ENCODE data around the gene CHGA. TPM values are rescaled to one million over a fixed set of nuclear protein-coding genes. Genes with fewer than 3 reads are reported as not detected.

The CHGA gene
- total RNA-seq, 2 experiments from 2014 or later, result not detected

- Mint-ChIP-seq H3K4me3 (no peak overlapping the region), H3K36me3 (ENCODE audit: low read depth) (peaks cover 8% of the 10 kb centered on the region), H3K9me3 (ENCODE audit: insufficient read depth) (no peaks in the 10 kb centered on the region), H3K4me1 (ENCODE audit: low read depth) (no peaks in the 10 kb centered on the region), H3K27ac (no peak overlapping the region), H3K27me3 (ENCODE audit: low read depth) (no peaks in the 10 kb centered on the region)
- ATAC-seq (no peak), DNase-seq (no peak)
- POLR2A ChIA-PET, result no interaction called here
- CTCF ChIA-PET, result interaction anchor here (1.0 to 1.5 kb wide), 2 partner anchors 171 to 257 kb away, joined by 3 to 4 read pairs; no protein-coding TSS in a partner anchor
These were observed 39.3 kb downstream of the CHGA start for GRCh38 chr14:92962031-92962830.

- Mint-ChIP-seq H3K4me1 (ENCODE audit: low read depth) (no peaks in the 10 kb centered on the region), H3K27me3 (ENCODE audit: low read depth) (no peaks in the 10 kb centered on the region), H3K27ac (no peak overlapping the region), H3K4me3 (no peak overlapping the region), H3K9me3 (ENCODE audit: insufficient read depth) (no peaks in the 10 kb centered on the region), H3K36me3 (ENCODE audit: low read depth) (peaks cover 13% of the 10 kb centered on the region)
- ChIA-PET POLR2A (no interaction called here), CTCF (interaction anchor here (1.0 to 1.5 kb wide), 2 partner anchors 171 to 256 kb away, joined by 3 to 4 read pairs; no protein-coding TSS in a partner anchor)
- DNase-seq, result no peak
- no peak for ATAC-seq
These were observed 39.8 kb downstream of the CHGA start for GRCh38 chr14:92962831-92963095.

GRCh38 chr14:92963301-92964123 is 40.6 kb downstream of the CHGA start:
- Mint-ChIP-seq H3K4me3 (no peak overlapping the region), H3K4me1 (ENCODE audit: low read depth) (no peaks in the 10 kb centered on the region), H3K36me3 (ENCODE audit: low read depth) (peaks cover 8% of the 10 kb centered on the region), H3K27me3 (ENCODE audit: low read depth) (no peaks in the 10 kb centered on the region), H3K27ac (peak overlapping the region; percentile 44), H3K9me3 (ENCODE audit: insufficient read depth) (no peaks in the 10 kb centered on the region)
- ATAC-seq (no peak), DNase-seq (no peak)
- CTCF ChIA-PET, result interaction anchor here (1.0 to 1.5 kb wide), 2 partner anchors 170 to 255 kb away, joined by 3 to 4 read pairs; no protein-coding TSS in a partner anchor
- POLR2A ChIA-PET, result no interaction called here

- peaks cover 8% of the 10 kb centered on the region for H3K36me3 Mint-ChIP-seq (ENCODE audit: low read depth)
- H3K27me3 Mint-ChIP-seq (ENCODE audit: low read depth), result no peaks in the 10 kb centered on the region
- POLR2A ChIA-PET, result no interaction called here
- no peak overlapping the region for H3K27ac Mint-ChIP-seq
- no peaks in the 10 kb centered on the region for H3K4me1 Mint-ChIP-seq (ENCODE audit: low read depth)
- DNase-seq (no peak), ATAC-seq (no peak)
- H3K4me3 Mint-ChIP-seq, result no peak overlapping the region
- CTCF ChIA-PET, result interaction anchor here (1.8 kb wide), 1 partner anchor 12 kb away, joined by 4 read pairs; no protein-coding TSS in a partner anchor
- no peaks in the 10 kb centered on the region for H3K9me3 Mint-ChIP-seq (ENCODE audit: insufficient read depth)
These were observed 41.5 kb downstream of the CHGA start for GRCh38 chr14:92964124-92965109.

- DNase-seq (no peak), ATAC-seq (no peak)
- no peak overlapping the region for H3K27ac Mint-ChIP-seq
- H3K4me3 Mint-ChIP-seq, result no peak overlapping the region
- ChIA-PET CTCF (interaction anchor here (0.7 to 1.8 kb wide), 2 partner anchors 10 to 13 kb away, joined by 3 to 4 read pairs; no protein-coding TSS in a partner anchor), POLR2A (no interaction called here)
- no peaks in the 10 kb centered on the region for H3K9me3 Mint-ChIP-seq (ENCODE audit: insufficient read depth)
- no peaks in the 10 kb centered on the region for H3K27me3 Mint-ChIP-seq (ENCODE audit: low read depth)
- peaks cover 10% of the 10 kb centered on the region for H3K36me3 Mint-ChIP-seq (ENCODE audit: low read depth)
- no peaks in the 10 kb centered on the region for H3K4me1 Mint-ChIP-seq (ENCODE audit: low read depth)
These were observed 42.3 kb downstream of the CHGA start for GRCh38 chr14:92965281-92965680.

GRCh38 chr14:92967346-92967926 is 44.5 kb downstream of the CHGA start:
- no peak for DNase-seq
- ChIA-PET CTCF (no interaction called here), POLR2A (no interaction called here)
- Mint-ChIP-seq H3K4me3 (no peak overlapping the region), H3K27me3 (ENCODE audit: low read depth) (no peaks in the 10 kb centered on the region), H3K9me3 (ENCODE audit: insufficient read depth) (no peaks in the 10 kb centered on the region), H3K27ac (no peak overlapping the region), H3K36me3 (ENCODE audit: low read depth) (peaks cover 14% of the 10 kb centered on the region), H3K4me1 (ENCODE audit: low read depth) (no peaks in the 10 kb centered on the region)
- no peak for ATAC-seq

- ATAC-seq (no peak), DNase-seq (no peak)
- H3K4me3 Mint-ChIP-seq, result no peak overlapping the region
- H3K9me3 Mint-ChIP-seq (ENCODE audit: insufficient read depth), result no peaks in the 10 kb centered on the region
- POLR2A ChIA-PET, result interaction anchor here (0.7 to 1.0 kb wide), 2 partner anchors 9 to 249 kb away, joined by 3 to 5 read pairs; no protein-coding TSS in a partner anchor
- H3K36me3 Mint-ChIP-seq (ENCODE audit: low read depth), result peaks cover 21% of the 10 kb centered on the region
- no peaks in the 10 kb centered on the region for H3K4me1 Mint-ChIP-seq (ENCODE audit: low read depth)
- CTCF ChIA-PET, result interaction anchor here (1.1 to 1.2 kb wide), 2 partner anchors 15 to 17 kb away, joined by 3 to 5 read pairs; no protein-coding TSS in a partner anchor
- H3K27me3 Mint-ChIP-seq (ENCODE audit: low read depth), result no peaks in the 10 kb centered on the region
- no peak overlapping the region for H3K27ac Mint-ChIP-seq
These were observed 45.5 kb downstream of the CHGA start for GRCh38 chr14:92968291-92969020.

- DNase-seq (no peak), ATAC-seq (no peak)
- no peaks in the 10 kb centered on the region for H3K27me3 Mint-ChIP-seq (ENCODE audit: low read depth)
- H3K9me3 Mint-ChIP-seq (ENCODE audit: insufficient read depth), result no peaks in the 10 kb centered on the region
- H3K4me1 Mint-ChIP-seq (ENCODE audit: low read depth), result no peaks in the 10 kb centered on the region
- H3K27ac Mint-ChIP-seq, result no peak overlapping the region
- ChIA-PET CTCF (interaction anchor here (1.1 to 1.2 kb wide), 2 partner anchors 16 to 18 kb away, joined by 3 to 5 read pairs; no protein-coding TSS in a partner anchor), POLR2A (interaction anchor here (0.7 kb wide), 1 partner anchor 248 kb away, joined by 3 read pairs; no protein-coding TSS in a partner anchor)
- H3K4me3 Mint-ChIP-seq, result no peak overlapping the region
- peaks cover 26% of the 10 kb centered on the region for H3K36me3 Mint-ChIP-seq (ENCODE audit: low read depth)
These were observed 46.5 kb downstream of the CHGA start for GRCh38 chr14:92969430-92969829.

- CTCF ChIA-PET, result no interaction called here
- Mint-ChIP-seq H3K9me3 (ENCODE audit: insufficient read depth) (no peaks in the 10 kb centered on the region), H3K27me3 (ENCODE audit: low read depth) (no peaks in the 10 kb centered on the region), H3K4me3 (no peak overlapping the region), H3K27ac (no peak overlapping the region), H3K4me1 (ENCODE audit: low read depth) (no peaks in the 10 kb centered on the region), H3K36me3 (ENCODE audit: low read depth) (peaks cover 29% of the 10 kb centered on the region)
- POLR2A ChIA-PET, result no interaction called here
- DNase-seq (no peak), ATAC-seq (no peak)
These were observed 46.9 kb downstream of the CHGA start for GRCh38 chr14:92969871-92970270.

- DNase-seq (no peak), ATAC-seq (no peak)
- ChIA-PET CTCF (interaction anchor here (0.6 to 1.2 kb wide), 2 partner anchors 143 to 1030 kb away, joined by 3 read pairs; no protein-coding TSS in a partner anchor), POLR2A (no interaction called here)
- Mint-ChIP-seq H3K27me3 (ENCODE audit: low read depth) (no peaks in the 10 kb centered on the region), H3K4me3 (no peak overlapping the region), H3K36me3 (ENCODE audit: low read depth) (peaks cover 32% of the 10 kb centered on the region), H3K9me3 (ENCODE audit: insufficient read depth) (no peaks in the 10 kb centered on the region), H3K27ac (no peak overlapping the region), H3K4me1 (ENCODE audit: low read depth) (no peaks in the 10 kb centered on the region)
These were observed 47.3 kb downstream of the CHGA start for GRCh38 chr14:92970271-92970670.
